ENCODE measurements around the gene CCDC39.

CCDC39 gene

DNA sequence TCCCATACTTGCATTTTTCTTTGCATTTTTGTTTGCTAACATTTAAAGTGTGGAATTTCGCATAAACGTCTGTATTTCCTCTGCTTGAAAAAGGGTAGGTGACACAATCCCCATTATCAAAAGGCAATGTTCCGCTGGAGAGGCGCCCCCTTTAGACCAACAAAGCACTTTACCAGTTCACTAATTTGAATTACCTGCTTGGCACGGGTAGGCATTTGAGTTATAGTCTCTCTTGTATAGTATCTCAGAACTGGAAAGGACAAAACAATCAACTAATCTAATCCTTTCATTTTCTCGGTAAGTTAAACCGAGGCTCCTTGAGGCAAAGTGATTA is 775 bp upstream of the CCDC39 start (continued):
- TF ChIP-seq ZNF335 (tag by site-specific recombination; conservative IDR thresholded peaks at IDR 0.05) (no peak), ZNF670 (tag by site-specific recombination; IDR thresholded peaks at IDR 0.05; ENCODE audit: low read depth) (no peak), GLIS2 (tag by site-specific recombination; IDR thresholded peaks at IDR 0.05) (peak; percentile 24; the same call in 1 of the 2 replicates), ZNF701 (tag by site-specific recombination; IDR thresholded peaks at IDR 0.05) (no peak), ZNF2 (tag by site-specific recombination; IDR thresholded peaks at IDR 0.05) (peak; percentile 67; the same call in 1 of the 2 replicates), ZNF48 (tag by site-specific recombination; IDR thresholded peaks at IDR 0.05) (no peak), ZXDB (tag by site-specific recombination; IDR thresholded peaks at IDR 0.05) (no peak), ZNF660 (tag by site-specific recombination; IDR thresholded peaks at IDR 0.05) (peak; percentile 28), ZBTB7A (tag by site-specific recombination; IDR thresholded peaks at IDR 0.05; ENCODE audit: low read depth) (no peak), GFI1B (tag by site-specific recombination; IDR thresholded peaks at IDR 0.05) (no peak), ZNF114 (tag by site-specific recombination; IDR thresholded peaks at IDR 0.05) (no peak), ZSCAN30 (tag by site-specific recombination; IDR thresholded peaks at IDR 0.05) (no peak), ZNF23 (tag by site-specific recombination; IDR thresholded peaks at IDR 0.05; ENCODE audit: borderline replicate concordance) (no peak), ZNF184 (tag by site-specific recombination; IDR thresholded peaks at IDR 0.05) (no peak), ZNF324 (tag by site-specific recombination; IDR thresholded peaks at IDR 0.05) (no peak), ZBTB1 (tag by site-specific recombination; IDR thresholded peaks at IDR 0.05) (no peak), ZNF529 (tag by site-specific recombination; IDR thresholded peaks at IDR 0.05; ENCODE audit: insufficient replicate concordance) (no peak), ZNF266 (tag by site-specific recombination; IDR thresholded peaks at IDR 0.05; ENCODE audit: low read depth) (no peak), SCRT2 (tag by site-specific recombination; IDR thresholded peaks at IDR 0.05) (0 out of 2 replicates have a peak, but pooled peaks have one; percentile 2)
- TF ChIP-seq, protein P1, sequence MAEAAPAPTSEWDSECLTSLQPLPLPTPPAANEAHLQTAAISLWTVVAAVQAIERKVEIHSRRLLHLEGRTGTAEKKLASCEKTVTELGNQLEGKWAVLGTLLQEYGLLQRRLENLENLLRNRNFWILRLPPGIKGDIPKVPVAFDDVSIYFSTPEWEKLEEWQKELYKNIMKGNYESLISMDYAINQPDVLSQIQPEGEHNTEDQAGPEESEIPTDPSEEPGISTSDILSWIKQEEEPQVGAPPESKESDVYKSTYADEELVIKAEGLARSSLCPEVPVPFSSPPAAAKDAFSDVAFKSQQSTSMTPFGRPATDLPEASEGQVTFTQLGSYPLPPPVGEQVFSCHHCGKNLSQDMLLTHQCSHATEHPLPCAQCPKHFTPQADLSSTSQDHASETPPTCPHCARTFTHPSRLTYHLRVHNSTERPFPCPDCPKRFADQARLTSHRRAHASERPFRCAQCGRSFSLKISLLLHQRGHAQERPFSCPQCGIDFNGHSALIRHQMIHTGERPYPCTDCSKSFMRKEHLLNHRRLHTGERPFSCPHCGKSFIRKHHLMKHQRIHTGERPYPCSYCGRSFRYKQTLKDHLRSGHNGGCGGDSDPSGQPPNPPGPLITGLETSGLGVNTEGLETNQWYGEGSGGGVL (tag by site-specific recombination; IDR thresholded peaks at IDR 0.05) = no peak
- TF ChIP-seq, protein P2, sequence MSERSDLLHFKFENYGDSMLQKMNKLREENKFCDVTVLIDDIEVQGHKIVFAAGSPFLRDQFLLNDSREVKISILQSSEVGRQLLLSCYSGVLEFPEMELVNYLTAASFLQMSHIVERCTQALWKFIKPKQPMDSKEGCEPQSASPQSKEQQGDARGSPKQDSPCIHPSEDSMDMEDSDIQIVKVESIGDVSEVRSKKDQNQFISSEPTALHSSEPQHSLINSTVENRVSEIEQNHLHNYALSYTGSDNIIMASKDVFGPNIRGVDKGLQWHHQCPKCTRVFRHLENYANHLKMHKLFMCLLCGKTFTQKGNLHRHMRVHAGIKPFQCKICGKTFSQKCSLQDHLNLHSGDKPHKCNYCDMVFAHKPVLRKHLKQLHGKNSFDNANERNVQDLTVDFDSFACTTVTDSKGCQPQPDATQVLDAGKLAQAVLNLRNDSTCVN (tag by site-specific recombination; optimal IDR thresholded peaks at IDR 0.05) = no peak
- TF ChIP-seq, protein P3, sequence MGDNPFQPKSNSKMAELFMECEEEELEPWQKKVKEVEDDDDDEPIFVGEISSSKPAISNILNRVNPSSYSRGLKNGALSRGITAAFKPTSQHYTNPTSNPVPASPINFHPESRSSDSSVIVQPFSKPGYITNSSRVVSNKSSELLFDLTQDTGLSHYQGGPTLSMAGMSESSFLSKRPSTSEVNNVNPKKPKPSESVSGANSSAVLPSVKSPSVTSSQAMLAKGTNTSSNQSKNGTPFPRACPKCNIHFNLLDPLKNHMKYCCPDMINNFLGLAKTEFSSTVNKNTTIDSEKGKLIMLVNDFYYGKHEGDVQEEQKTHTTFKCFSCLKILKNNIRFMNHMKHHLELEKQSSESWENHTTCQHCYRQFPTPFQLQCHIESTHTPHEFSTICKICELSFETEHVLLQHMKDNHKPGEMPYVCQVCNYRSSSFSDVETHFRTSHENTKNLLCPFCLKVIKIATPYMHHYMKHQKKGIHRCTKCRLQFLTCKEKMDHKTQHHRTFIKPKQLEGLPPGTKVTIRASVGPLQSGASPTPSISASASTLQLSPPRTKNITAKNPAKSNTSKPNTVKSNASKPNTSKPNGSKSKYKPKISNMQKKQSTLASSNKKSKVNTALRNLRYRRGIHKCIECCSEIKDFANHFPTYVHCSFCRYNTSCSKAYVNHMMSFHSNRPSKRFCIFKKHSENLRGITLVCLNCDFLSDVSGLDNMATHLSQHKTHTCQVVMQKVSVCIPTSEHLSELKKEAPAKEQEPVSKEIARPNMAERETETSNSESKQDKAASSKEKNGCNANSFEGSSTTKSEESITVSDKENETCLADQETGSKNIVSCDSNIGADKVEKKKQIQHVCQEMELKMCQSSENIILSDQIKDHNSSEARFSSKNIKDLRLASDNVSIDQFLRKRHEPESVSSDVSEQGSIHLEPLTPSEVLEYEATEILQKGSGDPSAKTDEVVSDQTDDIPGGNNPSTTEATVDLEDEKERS (tag by site-specific recombination; IDR thresholded peaks at IDR 0.05) = no peak
- TF ChIP-seq, protein P4, sequence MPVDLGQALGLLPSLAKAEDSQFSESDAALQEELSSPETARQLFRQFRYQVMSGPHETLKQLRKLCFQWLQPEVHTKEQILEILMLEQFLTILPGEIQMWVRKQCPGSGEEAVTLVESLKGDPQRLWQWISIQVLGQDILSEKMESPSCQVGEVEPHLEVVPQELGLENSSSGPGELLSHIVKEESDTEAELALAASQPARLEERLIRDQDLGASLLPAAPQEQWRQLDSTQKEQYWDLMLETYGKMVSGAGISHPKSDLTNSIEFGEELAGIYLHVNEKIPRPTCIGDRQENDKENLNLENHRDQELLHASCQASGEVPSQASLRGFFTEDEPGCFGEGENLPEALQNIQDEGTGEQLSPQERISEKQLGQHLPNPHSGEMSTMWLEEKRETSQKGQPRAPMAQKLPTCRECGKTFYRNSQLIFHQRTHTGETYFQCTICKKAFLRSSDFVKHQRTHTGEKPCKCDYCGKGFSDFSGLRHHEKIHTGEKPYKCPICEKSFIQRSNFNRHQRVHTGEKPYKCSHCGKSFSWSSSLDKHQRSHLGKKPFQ (tag by site-specific recombination; IDR thresholded peaks at IDR 0.05) = no peak
- TF ChIP-seq, protein P5, sequence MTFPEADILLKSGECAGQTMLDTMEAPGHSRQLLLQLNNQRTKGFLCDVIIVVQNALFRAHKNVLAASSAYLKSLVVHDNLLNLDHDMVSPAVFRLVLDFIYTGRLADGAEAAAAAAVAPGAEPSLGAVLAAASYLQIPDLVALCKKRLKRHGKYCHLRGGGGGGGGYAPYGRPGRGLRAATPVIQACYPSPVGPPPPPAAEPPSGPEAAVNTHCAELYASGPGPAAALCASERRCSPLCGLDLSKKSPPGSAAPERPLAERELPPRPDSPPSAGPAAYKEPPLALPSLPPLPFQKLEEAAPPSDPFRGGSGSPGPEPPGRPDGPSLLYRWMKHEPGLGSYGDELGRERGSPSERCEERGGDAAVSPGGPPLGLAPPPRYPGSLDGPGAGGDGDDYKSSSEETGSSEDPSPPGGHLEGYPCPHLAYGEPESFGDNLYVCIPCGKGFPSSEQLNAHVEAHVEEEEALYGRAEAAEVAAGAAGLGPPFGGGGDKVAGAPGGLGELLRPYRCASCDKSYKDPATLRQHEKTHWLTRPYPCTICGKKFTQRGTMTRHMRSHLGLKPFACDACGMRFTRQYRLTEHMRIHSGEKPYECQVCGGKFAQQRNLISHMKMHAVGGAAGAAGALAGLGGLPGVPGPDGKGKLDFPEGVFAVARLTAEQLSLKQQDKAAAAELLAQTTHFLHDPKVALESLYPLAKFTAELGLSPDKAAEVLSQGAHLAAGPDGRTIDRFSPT (tag by site-specific recombination; IDR thresholded peaks at IDR 0.05) = peak; percentile 74; the same call in 1 of the 2 replicates
- TF ChIP-seq, protein P6, sequence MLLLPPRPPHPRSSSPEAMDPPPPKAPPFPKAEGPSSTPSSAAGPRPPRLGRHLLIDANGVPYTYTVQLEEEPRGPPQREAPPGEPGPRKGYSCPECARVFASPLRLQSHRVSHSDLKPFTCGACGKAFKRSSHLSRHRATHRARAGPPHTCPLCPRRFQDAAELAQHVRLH (tag by site-specific recombination; IDR thresholded peaks at IDR 0.05) = peak; percentile 53; the same call in 1 of the 2 replicates
- TF ChIP-seq, protein P7, sequence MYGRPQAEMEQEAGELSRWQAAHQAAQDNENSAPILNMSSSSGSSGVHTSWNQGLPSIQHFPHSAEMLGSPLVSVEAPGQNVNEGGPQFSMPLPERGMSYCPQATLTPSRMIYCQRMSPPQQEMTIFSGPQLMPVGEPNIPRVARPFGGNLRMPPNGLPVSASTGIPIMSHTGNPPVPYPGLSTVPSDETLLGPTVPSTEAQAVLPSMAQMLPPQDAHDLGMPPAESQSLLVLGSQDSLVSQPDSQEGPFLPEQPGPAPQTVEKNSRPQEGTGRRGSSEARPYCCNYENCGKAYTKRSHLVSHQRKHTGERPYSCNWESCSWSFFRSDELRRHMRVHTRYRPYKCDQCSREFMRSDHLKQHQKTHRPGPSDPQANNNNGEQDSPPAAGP (tag by site-specific recombination; IDR thresholded peaks at IDR 0.05) = no peak
- TF ChIP-seq, protein P8, sequence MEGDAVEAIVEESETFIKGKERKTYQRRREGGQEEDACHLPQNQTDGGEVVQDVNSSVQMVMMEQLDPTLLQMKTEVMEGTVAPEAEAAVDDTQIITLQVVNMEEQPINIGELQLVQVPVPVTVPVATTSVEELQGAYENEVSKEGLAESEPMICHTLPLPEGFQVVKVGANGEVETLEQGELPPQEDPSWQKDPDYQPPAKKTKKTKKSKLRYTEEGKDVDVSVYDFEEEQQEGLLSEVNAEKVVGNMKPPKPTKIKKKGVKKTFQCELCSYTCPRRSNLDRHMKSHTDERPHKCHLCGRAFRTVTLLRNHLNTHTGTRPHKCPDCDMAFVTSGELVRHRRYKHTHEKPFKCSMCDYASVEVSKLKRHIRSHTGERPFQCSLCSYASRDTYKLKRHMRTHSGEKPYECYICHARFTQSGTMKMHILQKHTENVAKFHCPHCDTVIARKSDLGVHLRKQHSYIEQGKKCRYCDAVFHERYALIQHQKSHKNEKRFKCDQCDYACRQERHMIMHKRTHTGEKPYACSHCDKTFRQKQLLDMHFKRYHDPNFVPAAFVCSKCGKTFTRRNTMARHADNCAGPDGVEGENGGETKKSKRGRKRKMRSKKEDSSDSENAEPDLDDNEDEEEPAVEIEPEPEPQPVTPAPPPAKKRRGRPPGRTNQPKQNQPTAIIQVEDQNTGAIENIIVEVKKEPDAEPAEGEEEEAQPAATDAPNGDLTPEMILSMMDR (tag by site-specific recombination; IDR thresholded peaks at IDR 0.05) = peak; percentile 66

Data from HEK293 (cell line).